Measurements from ENCODE around the gene MRPL20. TPM values are rescaled to one million over a fixed set of nuclear protein-coding genes. Genes with fewer than 3 reads are reported as not detected.
A peak's percentile ranks its signal among the peaks of the same experiment; 100 is the strongest.

MRPL20 gene
- polyA plus RNA-seq, 1 of the 3 experiments (the other 2 are of a cell fraction), result 210 TPM

GRCh38 chr1:1374589-1374928 lies 32.5 kb downstream of the MRPL20 start:
- peaks cover 13% of the 10 kb centered on the region for H3F3A ChIP-seq (replicated peaks; ENCODE audit: insufficient read depth)
- DNase-seq, result peak; percentile 34
- H2AFZ ChIP-seq (ENCODE audit: low read depth), result no peak overlapping the region
- no peaks in the 10 kb centered on the region for H4K20me1 ChIP-seq (ENCODE audit: insufficient read depth)
- TF ChIP-seq FOXM1 (IDR thresholded peaks at IDR 0.05; ENCODE audit: low read depth) (no peak), RCOR1 (IDR thresholded peaks at IDR 0.05; ENCODE audit: low read length) (no peak), CHD2 (IDR thresholded peaks at IDR 0.05; ENCODE audit: low read length, partially characterized antibody) (no peak), RFX5 (IDR thresholded peaks at IDR 0.05; ENCODE audit: low read length) (no peak), RXRA (IDR thresholded peaks at IDR 0.05; ENCODE audit: borderline replicate concordance, low read depth) (no peak), EP300 (IDR thresholded peaks at IDR 0.05; ENCODE audit: borderline replicate concordance in 1 of 2, low read depth in 1 of 2, low read length in 1 of 2) (no peak), USF2 (IDR thresholded peaks at IDR 0.05; ENCODE audit: borderline replicate concordance, low read depth, low read length) (no peak), MXI1 (IDR thresholded peaks at IDR 0.05; ENCODE audit: low read depth, low read length) (no peak)
- TF ChIP-seq, protein P1, sequence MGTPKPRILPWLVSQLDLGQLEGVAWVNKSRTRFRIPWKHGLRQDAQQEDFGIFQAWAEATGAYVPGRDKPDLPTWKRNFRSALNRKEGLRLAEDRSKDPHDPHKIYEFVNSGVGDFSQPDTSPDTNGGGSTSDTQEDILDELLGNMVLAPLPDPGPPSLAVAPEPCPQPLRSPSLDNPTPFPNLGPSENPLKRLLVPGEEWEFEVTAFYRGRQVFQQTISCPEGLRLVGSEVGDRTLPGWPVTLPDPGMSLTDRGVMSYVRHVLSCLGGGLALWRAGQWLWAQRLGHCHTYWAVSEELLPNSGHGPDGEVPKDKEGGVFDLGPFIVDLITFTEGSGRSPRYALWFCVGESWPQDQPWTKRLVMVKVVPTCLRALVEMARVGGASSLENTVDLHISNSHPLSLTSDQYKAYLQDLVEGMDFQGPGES (IDR thresholded peaks at IDR 0.05; ENCODE audit: low read depth, low read length), result no peak
- TF ChIP-seq, protein P2, sequence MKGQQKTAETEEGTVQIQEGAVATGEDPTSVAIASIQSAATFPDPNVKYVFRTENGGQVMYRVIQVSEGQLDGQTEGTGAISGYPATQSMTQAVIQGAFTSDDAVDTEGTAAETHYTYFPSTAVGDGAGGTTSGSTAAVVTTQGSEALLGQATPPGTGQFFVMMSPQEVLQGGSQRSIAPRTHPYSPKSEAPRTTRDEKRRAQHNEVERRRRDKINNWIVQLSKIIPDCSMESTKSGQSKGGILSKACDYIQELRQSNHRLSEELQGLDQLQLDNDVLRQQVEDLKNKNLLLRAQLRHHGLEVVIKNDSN (IDR thresholded peaks at IDR 0.05; ENCODE audit: borderline replicate concordance, low read depth), result no peak
- no peaks in the 10 kb centered on the region for H3K9me3 ChIP-seq
- H3K4me3 ChIP-seq (ENCODE audit: low read depth in 2 of 2, low read length in 1 of 2), result peak overlapping the region; percentile 77 to 96
- H3K4me1 ChIP-seq (ENCODE audit: control insufficient read depth in 1 of 2, insufficient read depth in 2 of 2, low read depth in 1 of 2, low read length in 1 of 2), result peaks cover 0 to 29% of the 10 kb centered on the region in 2 experiments; a peak in 1 of 4 replicates
- WGBS (ENCODE audit: low lambda C conversion rate), result 0% methylated on average over 1 of the region's 24 CpGs
- H3K36me3 ChIP-seq (replicated peaks in 1 of 2; ENCODE audit: control insufficient read depth in 1 of 2, insufficient read depth in 2 of 2, low read length in 1 of 2), result peaks cover 0 to 8% of the 10 kb centered on the region in 2 experiments
- no peaks in the 10 kb centered on the region for H3K27me3 ChIP-seq (ENCODE audit: insufficient read depth)
- H3K9me2 ChIP-seq, result no peaks in the 10 kb centered on the region
- CTCF ChIA-PET, result interaction anchor here (0.6 to 5.9 kb wide), 13 partner anchors 19 to 343 kb away, joined by 3 to 34 read pairs (median 3); partner anchors contain the start of genes DVL1 and MRPL20
- peak overlapping the region; percentile 89 for H3K9ac ChIP-seq
- H3K4me2 ChIP-seq, result peak overlapping the region; percentile 86
- H3K79me2 ChIP-seq (ENCODE audit: insufficient read depth), result peaks cover 36% of the 10 kb centered on the region
- peak overlapping the region; percentile 90 to 93 for H3K27ac ChIP-seq (ENCODE audit: low read depth in 2 of 2, low read length in 1 of 2)
- POLR2A ChIA-PET, result interaction anchor here (0.7 to 1.8 kb wide), 8 partner anchors 14 to 159 kb away, joined by 3 to 18 read pairs (median 6); partner anchors contain the start of genes CCNL2 and MRPL20

DNA sequence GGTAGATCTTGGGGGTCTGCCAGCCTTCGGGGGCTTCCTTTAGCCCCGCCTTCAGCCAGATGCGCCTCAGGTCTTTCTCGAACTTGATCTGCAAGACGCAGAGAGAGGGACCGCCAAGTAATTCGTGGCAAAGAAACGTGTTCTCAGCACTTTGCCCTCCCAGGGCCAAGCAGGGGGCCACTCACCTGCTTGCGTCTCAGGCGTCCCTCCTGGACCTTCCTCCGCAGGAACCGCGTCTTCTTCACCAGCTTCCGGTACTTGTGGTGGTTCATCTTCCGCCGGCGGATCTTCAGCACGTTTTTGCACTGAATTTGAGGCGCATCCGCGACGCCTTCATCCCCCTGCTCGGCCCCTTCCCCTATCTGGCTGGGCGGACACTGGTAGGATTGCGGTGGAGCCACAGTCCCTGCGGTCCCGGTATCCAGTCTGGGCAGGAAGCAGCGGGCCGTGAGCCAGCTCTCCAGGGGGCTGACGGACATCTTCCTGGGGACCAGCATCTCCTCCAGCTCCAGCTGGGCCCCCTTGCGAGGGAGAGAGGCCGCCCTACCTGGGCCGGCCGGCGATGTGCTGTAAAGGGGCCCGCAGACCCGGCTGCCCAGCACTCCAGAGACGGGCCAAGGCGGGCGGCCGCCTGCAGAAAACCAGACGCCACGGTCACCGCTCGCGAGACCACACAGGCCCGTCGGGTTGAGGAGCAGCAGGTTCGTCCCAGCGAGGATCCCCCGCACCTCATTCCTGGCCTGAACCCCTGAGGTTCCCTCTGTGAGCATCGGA lies 33.1 kb downstream of the MRPL20 start:
- no peak overlapping the region for H2AFZ ChIP-seq (ENCODE audit: low read depth)
- H3K27me3 ChIP-seq (ENCODE audit: insufficient read depth), result no peaks in the 10 kb centered on the region
- H3K9me3 ChIP-seq, result no peaks in the 10 kb centered on the region
- no peaks in the 10 kb centered on the region for H4K20me1 ChIP-seq (ENCODE audit: insufficient read depth)
- peak overlapping the region in 1 of 2 experiments; percentile 90; a peak in 2 of 4 replicates for H3K27ac ChIP-seq (ENCODE audit: low read depth in 2 of 2, low read length in 1 of 2)
- H3F3A ChIP-seq (replicated peaks; ENCODE audit: insufficient read depth), result peaks cover 13% of the 10 kb centered on the region
- ChIA-PET POLR2A (interaction anchor here (0.7 to 1.8 kb wide), 3 partner anchors 33 to 159 kb away, joined by 3 to 18 read pairs (median 4); partner anchors contain the start of gene MRPL20), CTCF (interaction anchor here (0.6 to 5.9 kb wide), 8 partner anchors 19 to 342 kb away, joined by 3 to 34 read pairs (median 6); partner anchors contain the start of gene DVL1)
- H3K79me2 ChIP-seq (ENCODE audit: insufficient read depth), result peaks cover 36% of the 10 kb centered on the region
- TF ChIP-seq PBX3 (IDR thresholded peaks at IDR 0.05) (no peak), MEF2A (IDR thresholded peaks at IDR 0.05; ENCODE audit: borderline replicate concordance, low read depth) (no peak), YY1 (IDR thresholded peaks at IDR 0.05; ENCODE audit: low read depth) (no peak), NFIC (IDR thresholded peaks at IDR 0.05; ENCODE audit: borderline replicate concordance) (no peak), GABPA (IDR thresholded peaks at IDR 0.05; ENCODE audit: low read depth) (no peak), SMC3 (IDR thresholded peaks at IDR 0.05; ENCODE audit: low read depth, low read length) (no peak), RFX5 (IDR thresholded peaks at IDR 0.05; ENCODE audit: low read length) (no peak), JUND (IDR thresholded peaks at IDR 0.05) (no peak)
- TF ChIP-seq, protein P3, sequence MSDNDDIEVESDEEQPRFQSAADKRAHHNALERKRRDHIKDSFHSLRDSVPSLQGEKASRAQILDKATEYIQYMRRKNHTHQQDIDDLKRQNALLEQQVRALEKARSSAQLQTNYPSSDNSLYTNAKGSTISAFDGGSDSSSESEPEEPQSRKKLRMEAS (IDR thresholded peaks at IDR 0.05; ENCODE audit: low read depth), result no peak
- TF ChIP-seq, protein P4, sequence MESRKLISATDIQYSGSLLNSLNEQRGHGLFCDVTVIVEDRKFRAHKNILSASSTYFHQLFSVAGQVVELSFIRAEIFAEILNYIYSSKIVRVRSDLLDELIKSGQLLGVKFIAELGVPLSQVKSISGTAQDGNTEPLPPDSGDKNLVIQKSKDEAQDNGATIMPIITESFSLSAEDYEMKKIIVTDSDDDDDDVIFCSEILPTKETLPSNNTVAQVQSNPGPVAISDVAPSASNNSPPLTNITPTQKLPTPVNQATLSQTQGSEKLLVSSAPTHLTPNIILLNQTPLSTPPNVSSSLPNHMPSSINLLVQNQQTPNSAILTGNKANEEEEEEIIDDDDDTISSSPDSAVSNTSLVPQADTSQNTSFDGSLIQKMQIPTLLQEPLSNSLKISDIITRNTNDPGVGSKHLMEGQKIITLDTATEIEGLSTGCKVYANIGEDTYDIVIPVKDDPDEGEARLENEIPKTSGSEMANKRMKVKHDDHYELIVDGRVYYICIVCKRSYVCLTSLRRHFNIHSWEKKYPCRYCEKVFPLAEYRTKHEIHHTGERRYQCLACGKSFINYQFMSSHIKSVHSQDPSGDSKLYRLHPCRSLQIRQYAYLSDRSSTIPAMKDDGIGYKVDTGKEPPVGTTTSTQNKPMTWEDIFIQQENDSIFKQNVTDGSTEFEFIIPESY (IDR thresholded peaks at IDR 0.05; ENCODE audit: borderline replicate concordance, low read depth), result no peak
- H3K9me2 ChIP-seq, result no peaks in the 10 kb centered on the region
- 66% methylated on average over 25 of the region's 52 CpGs for WGBS (ENCODE audit: low lambda C conversion rate)
- H3K4me3 ChIP-seq (ENCODE audit: low read depth in 2 of 2, low read length in 1 of 2), result peak overlapping the region; percentile 77 to 96
- peak overlapping the region; percentile 86 for H3K4me2 ChIP-seq
- H3K4me1 ChIP-seq (ENCODE audit: control insufficient read depth in 1 of 2, insufficient read depth in 2 of 2, low read depth in 1 of 2, low read length in 1 of 2), result peaks cover 0 to 29% of the 10 kb centered on the region in 2 experiments; a peak in 1 of 4 replicates
- H3K36me3 ChIP-seq (replicated peaks in 1 of 2; ENCODE audit: control insufficient read depth in 1 of 2, insufficient read depth in 2 of 2, low read length in 1 of 2), result peaks cover 0 to 8% of the 10 kb centered on the region in 2 experiments
- DNase-seq, result no peak
- H3K9ac ChIP-seq, result peak overlapping the region; percentile 89

Measured in SK-N-SH (cell line).